Motor neuron (in vitro differentiated cells): ENCODE results near the gene ZBTB38. TPM values are rescaled to one million over a fixed set of nuclear protein-coding genes. Genes with fewer than 3 reads are reported as not detected.
A peak's percentile ranks its signal among the peaks of the same experiment; 100 is the strongest.

Experiments used
- ATAC-seq, 8 experiments: fragments of 200-7000 bp; cut with Tn5 transposase; replicated peaks in 6 of 8; 2 replicates each; pipeline ENCODE4 v1.8.0; 2021; ENCODE audit warnings: mild to moderate bottlenecking in 8 of 8, moderate library complexity in 8 of 8
- H3K27ac ChIP-seq, 2 donors: fragments of 250-450 bp; sonication (Bioruptor Pico); 2 replicates each; pipeline ENCODE4 v1.9.0; 2021; ENCODE audit warnings: antibody characterized with exemption in 2 of 2, mild to moderate bottlenecking in 2 of 2, moderate library complexity in 1 of 2
- H3K4me1 ChIP-seq, 2 donors: fragments of 250-450 bp; sonication (Bioruptor Pico); replicated peaks in 1 of 2; 2 replicates each; pipeline ENCODE4 v1.6.1; 2021; ENCODE audit warnings: antibody characterized with exemption in 2 of 2, mild to moderate bottlenecking in 2 of 2, moderate library complexity in 1 of 2
- H3K4me3 ChIP-seq, 5 donors: fragments of 250-450 bp; sonication (Bioruptor Pico); 2 replicates each; pipeline ENCODE4 v1.9.0; 2021; ENCODE audit warnings: antibody characterized with exemption in 5 of 5, mild to moderate bottlenecking in 5 of 5, moderate library complexity in 4 of 5
- WGBS, 10 experiments: fragments of 450-650 bp; shearing (Covaris generic); methylation state at CpG; one replicate each; pipeline ENCODE4 v1.0.0; 2022; 5-methylcytosine and 5-hydroxymethylcytosine counted together
- in situ Hi-C, 9 experiments: fragments of 400-800 bp; cut with MboI; loops; one replicate each; pipeline ENCODE4 v1.15.0; 2021; ENCODE audit warnings: low sequenced_read_pairs in 9 of 9, low pct_unique_long_range_greater_than_20kb in 2 of 9; ENCODE audit not compliant: unreplicated experiment in 9 of 9
- total RNA-seq, 8 experiments: library from RNA; unstranded; fragments of 300-600 nt; gene quantifications; 2 replicates each; pipeline versions ENCODE4 v1.2.3 to v1.2.4, GENCODE V29; 2022

ZBTB38 gene
- total RNA-seq, 8 experiments from 2014 or later, result 11.4 to 87.6 (median 30.9) TPM

DNA sequence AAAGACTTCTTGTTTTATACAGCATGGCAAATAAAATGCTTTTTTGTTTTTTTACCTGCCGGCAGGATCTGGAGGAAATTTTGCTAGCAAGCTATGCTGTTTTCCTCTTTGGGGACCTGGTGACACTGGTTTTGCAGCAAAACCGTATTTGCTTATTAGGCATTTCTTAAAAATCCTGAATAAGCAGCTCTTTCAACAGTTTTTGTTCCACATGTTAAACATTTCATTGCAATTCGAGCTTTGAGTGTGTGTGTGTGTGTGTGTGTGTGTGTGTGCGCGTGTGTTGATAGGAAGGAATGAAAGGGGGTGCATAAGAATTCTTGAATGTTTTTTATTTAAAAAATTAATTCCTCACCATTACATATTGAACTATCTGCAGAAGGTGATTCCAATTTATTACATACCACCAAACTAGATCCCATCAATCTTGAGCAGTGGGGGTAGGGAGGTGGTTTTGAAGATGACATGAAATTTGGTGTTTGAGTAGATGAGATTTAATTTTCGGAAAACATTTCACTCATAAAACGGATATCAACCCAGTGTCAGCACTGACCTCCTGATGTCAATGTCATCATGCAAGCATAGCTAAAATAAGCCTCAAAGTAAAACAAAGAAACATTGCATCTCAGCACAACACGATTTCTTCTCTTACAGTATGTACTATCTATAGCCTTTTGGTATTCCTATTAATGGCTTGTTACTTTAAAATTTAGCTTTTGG is 17.3 kb downstream of the ZBTB38 start:
- in situ Hi-C loops, result no loop called here
- Histone ChIP-seq H3K27ac (peak overlapping the region; percentile 87 to 94), H3K4me3 (peak overlapping the region; percentile 30 to 47 (median 42)), H3K4me1 (peaks cover 59 to 64% of the 10 kb centered on the region in 2 donors)
- no peak for ATAC-seq
- WGBS, 10 experiments, result 18 to 100% (median 65%) methylated on average over 1 to 8 of the region's 8 CpGs

DNA sequence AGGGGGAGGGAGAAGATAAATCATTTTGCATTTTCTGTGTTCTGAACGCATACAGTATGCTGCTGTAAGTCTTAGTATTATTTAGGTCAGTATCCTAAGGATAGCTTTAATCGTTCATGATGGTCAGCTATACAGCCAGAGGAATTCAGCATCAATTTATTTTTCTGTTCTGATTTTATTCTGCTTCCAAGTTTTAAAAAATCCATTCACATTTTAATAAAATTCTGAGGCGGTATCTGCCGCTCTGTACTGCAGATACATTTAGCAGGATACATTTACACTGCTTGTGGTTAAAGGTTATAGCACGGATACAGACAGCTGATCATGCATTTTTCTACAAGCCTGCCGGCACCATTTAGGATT is 17.8 kb downstream of the ZBTB38 start:
- peak overlapping the region; percentile 87 to 94 for H3K27ac ChIP-seq
- H3K4me1 ChIP-seq, result peaks cover 60 to 64% of the 10 kb centered on the region in 2 donors
- peak overlapping the region; percentile 30 to 47 (median 42) for H3K4me3 ChIP-seq
- in situ Hi-C loops, result no loop called here
- ATAC-seq, result no peak
- WGBS, 10 experiments, result 2 to 100% (median 75%) methylated on average over 4 to 6 of the region's 6 CpGs

DNA sequence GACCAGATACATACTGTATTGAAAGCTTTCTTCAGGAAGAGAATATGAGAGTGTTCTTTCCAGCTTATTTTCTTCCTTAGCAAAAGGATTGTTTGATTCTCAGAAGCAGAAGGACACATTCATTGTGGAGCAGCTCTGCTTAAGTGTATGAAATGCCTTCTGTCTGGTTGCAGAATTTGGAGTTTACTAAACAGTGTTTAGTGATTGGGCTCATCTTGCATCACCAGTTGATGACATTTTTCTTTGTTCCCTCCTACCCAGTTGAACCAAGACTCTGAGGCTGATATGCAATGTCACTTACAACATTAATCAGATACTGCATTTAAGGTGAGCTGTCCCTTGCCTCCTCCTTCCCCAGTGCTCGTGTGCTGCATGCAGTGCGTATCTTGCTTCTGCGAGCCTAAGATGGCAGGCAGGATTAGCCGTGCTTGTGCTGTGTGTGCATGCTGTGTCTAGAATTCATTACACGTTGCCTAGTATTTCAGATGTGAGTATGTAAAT is 18.4 kb downstream of the ZBTB38 start:
- Histone ChIP-seq H3K4me3 (peak overlapping the region; percentile 30 to 47 (median 42)), H3K4me1 (peaks cover 64 to 66% of the 10 kb centered on the region in 2 donors), H3K27ac (peak overlapping the region; percentile 87 to 94)
- peak; percentile 13 to 94 (median 84) for ATAC-seq
- in situ Hi-C loops, result no loop called here
- 0 to 80% (median 34%) methylated on average over 1 to 5 of the region's 5 CpGs; no CpG with 5 or more reads in 1 of the 10 experiments for WGBS, 10 experiments

DNA sequence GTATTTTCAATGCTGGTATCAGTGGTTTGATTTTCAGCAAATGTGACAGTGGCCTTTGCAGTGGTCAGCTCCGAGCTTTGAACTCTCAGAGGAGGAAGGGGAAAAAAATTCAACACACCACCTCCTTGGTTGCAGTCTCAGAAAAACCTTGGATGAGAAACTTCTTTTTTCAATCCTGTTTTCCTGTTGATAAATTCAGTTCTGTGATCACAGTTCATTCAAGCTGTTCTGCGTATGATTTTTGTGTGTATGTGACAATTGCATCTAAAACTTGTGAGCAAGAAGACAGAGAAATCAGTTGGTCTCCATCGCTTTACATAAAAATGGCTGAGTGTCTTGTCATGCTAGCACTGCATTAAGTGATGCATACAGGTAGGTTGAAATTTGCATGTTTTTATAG is 19.2 kb downstream of the ZBTB38 start:
- in situ Hi-C loops, result no loop called here
- peaks cover 65 to 74% of the 10 kb centered on the region in 2 donors for H3K4me1 ChIP-seq
- peak overlapping the region; percentile 87 to 94 for H3K27ac ChIP-seq
- no peak for ATAC-seq
- 66 to 100% (median 90%) methylated on average over 1 to 3 of the region's 3 CpGs; no CpG with 5 or more reads in 1 of the 10 experiments for WGBS, 10 experiments
- H3K4me3 ChIP-seq, result peak overlapping the region; percentile 30 to 47 (median 42)

DNA sequence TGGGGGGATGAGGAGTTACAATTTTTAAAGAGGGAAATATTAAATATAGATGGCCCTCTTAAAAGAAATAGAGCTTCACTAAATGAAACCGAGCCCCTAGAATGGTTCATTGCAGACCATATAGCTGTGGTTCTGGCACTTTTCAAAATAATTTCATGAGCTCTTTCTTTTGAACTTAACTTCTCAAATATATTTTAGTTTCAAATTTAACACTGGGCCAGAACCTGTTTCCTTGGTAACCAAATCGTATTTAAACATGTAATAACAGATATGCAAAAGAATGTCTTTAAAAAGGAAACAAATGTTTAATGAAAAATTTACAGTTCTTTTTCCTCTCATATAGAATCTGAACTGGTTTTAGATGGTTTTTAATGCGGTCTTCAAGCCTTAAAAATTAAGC is 20.1 kb downstream of the ZBTB38 start:
- H3K4me3 ChIP-seq, result peak overlapping the region; percentile 6 to 47 (median 42)
- in situ Hi-C loops, result no loop called here
- 17 to 94% (median 68%) methylated on average over 1 to 3 of the region's 3 CpGs for WGBS, 10 experiments
- ATAC-seq, result no peak
- H3K27ac ChIP-seq, result peak overlapping the region in 1 of 2 donors; percentile 22
- H3K4me1 ChIP-seq, result peaks cover 71 to 81% of the 10 kb centered on the region in 2 donors

DNA sequence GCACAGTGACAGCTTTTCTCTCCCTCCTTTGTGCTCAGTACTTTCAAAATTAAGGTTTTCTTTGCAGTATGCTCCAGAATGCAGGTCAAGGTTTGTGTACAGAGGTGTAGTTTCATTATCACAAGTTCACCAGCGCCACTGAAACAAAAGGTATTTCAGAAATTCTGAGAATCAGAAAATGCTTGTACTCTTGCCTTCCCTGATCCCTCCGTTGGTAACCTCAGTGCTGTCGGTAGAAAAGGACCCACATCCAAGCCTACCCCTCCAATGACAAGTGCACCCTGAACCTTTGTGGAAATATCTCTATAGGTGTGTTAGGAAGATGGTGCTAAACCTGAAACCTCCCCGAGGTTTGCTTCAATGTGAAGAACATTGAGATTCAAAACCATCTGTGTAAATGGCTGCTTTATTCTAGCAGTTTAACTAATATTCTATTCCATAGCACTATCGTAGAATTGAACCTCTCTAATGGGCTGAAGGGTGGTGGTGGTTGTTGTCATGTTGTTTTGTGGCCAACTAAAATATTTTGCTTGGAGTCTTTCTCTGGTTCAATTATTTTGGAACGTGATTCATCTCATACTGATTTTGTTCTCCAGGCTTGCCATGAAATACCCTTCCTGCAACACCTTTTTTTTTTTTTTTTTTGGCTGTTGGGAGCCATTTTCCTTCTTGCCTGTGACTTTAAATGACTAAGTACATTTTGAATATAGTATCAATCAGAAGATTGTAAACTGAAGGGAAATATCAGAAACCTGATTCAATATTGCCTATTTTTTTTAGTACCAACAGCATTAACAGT is 20.7 kb downstream of the ZBTB38 start:
- H3K27ac ChIP-seq, result peak overlapping the region in 1 of 2 donors; percentile 22
- ATAC-seq, result no peak
- H3K4me3 ChIP-seq, result peak overlapping the region; percentile 6 to 47 (median 42)
- in situ Hi-C loops, result no loop called here
- peaks cover 70 to 78% of the 10 kb centered on the region in 2 donors for H3K4me1 ChIP-seq
- WGBS, 10 experiments, result 19 to 100% (median 88%) methylated on average over 2 to 6 of the region's 6 CpGs

DNA sequence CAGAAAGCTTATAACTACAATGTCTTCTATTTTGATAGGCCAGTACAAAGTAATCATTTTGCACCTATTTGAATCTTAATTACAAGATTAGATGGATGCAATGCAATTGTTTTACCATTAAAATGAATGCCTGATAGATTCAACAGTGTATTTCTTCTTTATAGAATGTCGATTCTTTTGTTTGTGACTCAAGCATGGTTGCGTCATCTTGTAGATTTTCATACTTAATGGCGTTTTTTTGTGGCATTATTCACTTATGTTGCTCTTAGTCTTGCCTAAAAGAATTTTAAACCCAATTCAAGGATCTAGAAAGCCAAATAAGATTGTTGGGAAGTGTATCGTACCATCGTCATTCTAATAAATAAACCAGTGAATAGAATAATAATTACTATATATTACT is 21.4 kb downstream of the ZBTB38 start:
- in situ Hi-C loops, result no loop called here
- Histone ChIP-seq H3K27ac (no peak overlapping the region), H3K4me3 (peak overlapping the region in 4 of 5 donors; percentile 34 to 47 (median 44)), H3K4me1 (peaks cover 63 to 72% of the 10 kb centered on the region in 2 donors)
- ATAC-seq, result no peak
- WGBS, 10 experiments, result 67 to 100% (median 90%) methylated on average over 1 to 5 of the region's 5 CpGs

DNA sequence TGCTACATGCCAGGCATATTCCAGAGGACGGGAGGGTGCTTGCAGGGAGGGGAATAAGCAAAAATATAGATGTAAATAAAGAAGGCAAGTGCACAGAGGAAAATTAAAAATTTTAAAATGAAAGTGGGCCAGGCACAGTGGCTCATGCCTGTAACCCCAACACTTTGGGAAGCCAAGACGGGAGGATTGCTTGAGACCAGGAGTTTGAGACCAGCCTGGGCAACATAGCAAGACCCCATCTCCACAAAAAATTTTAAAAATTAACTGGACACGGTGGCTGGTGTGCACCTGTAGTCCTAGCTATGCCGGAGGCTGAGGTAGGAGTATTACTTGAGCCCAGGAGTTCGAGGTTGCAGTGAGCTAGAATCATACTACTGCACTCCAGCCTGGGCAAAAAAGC is 22.4 kb downstream of the ZBTB38 start:
- Histone ChIP-seq H3K27ac (no peak overlapping the region), H3K4me1 (peaks cover 52 to 61% of the 10 kb centered on the region in 2 donors), H3K4me3 (no peak overlapping the region)
- in situ Hi-C loops, result no loop called here
- ATAC-seq, result no peak
- 50 to 100% (median 100%) methylated on average over 1 to 5 of the region's 5 CpGs; no CpG with 5 or more reads in 1 of the 10 experiments for WGBS, 10 experiments

DNA sequence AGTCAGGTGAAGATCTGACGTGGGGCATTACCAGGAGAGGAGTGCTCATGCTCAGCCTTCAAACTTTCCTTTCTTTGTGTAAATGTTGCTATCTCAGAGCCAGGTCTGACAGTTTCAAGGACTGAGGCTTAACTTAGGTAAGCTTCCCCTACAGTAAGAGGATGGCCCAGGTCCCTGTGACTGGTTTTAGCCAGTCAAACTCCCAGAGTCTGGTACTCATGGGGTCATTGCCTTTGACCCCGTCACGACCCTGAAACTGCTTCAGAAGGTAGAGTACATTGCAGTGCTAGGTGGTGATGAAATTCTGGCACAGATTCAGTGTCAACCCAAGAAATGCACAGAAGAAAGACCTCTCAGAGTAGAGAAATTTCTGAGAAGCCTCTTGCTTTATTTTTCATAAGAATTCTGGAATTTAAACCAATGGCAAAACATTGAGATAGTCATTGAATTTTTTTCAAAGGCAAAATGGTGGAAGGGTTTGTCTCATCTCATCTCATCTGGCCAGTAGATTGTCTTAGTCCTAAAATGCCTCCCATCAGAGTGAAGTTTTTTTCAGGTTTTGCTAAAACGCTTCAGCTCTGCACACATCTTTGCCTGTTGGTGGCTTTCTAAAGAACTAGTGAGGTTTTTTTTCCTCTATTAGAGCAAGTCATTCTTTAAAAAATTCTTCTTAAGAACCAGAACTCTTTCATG is 23.1 kb downstream of the ZBTB38 start:
- WGBS, 10 experiments, result 40 to 100% (median 84%) methylated on average over 1 to 4 of the region's 4 CpGs; no CpG with 5 or more reads in 1 of the 10 experiments
- Histone ChIP-seq H3K4me1 (peaks cover 48 to 54% of the 10 kb centered on the region in 2 donors), H3K27ac (peak overlapping the region in 1 of 2 donors; percentile 25), H3K4me3 (no peak overlapping the region)
- in situ Hi-C loops, result no loop called here
- ATAC-seq, result no peak

DNA sequence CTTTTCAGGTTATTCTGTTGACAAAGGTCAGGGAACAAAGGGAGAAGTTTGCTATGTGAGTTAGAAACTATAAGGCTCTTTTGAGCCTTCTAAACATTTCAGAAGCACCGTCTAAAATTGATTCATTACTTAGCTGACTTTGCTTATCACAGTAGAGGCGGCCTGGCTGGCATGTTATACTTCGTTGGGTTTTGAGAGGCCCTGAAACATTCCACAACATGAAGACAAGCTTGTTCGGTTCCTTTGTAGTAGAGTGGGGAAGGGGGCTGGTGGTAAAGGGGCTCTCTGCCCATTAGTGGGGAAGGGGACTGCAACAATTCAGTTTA is 23.6 kb downstream of the ZBTB38 start:
- in situ Hi-C loops, result no loop called here
- peak in 1 of 8 experiments; percentile 8 for ATAC-seq
- Histone ChIP-seq H3K4me3 (no peak overlapping the region), H3K4me1 (peaks cover 47 to 50% of the 10 kb centered on the region in 2 donors), H3K27ac (peak overlapping the region in 1 of 2 donors; percentile 25)
- 6 to 100% (median 38%) methylated on average over 1 to 3 of the region's 4 CpGs; no CpG with 5 or more reads in 2 of the 10 experiments for WGBS, 10 experiments

DNA sequence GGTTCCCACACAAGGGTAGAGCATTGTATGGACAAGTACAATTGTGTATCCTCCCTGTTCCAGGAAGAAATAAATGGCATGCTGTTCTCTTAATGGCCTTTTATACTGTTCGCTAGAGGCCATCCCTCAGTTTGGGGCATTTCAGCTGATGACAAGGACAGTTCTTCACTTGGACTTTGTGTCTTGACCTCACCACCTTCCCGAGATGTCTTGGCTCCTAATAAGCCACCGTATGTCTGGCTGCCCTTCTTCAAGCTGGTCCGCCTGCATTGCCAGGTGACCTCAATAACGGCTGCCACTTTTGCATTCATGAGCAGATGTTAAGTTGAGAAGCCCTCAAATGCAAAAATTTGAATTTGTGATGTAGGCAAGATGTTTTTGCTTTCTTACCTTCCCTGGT is 24.1 kb downstream of the ZBTB38 start:
- no peak overlapping the region for H3K4me3 ChIP-seq
- in situ Hi-C loops, result no loop called here
- H3K4me1 ChIP-seq, result peaks cover 42 to 46% of the 10 kb centered on the region in 2 donors
- ATAC-seq, result no peak
- 10 to 100% (median 57%) methylated on average over 1 to 5 of the region's 5 CpGs; no CpG with 5 or more reads in 3 of the 10 experiments for WGBS, 10 experiments
- H3K27ac ChIP-seq, result peak overlapping the region in 1 of 2 donors; percentile 25

DNA sequence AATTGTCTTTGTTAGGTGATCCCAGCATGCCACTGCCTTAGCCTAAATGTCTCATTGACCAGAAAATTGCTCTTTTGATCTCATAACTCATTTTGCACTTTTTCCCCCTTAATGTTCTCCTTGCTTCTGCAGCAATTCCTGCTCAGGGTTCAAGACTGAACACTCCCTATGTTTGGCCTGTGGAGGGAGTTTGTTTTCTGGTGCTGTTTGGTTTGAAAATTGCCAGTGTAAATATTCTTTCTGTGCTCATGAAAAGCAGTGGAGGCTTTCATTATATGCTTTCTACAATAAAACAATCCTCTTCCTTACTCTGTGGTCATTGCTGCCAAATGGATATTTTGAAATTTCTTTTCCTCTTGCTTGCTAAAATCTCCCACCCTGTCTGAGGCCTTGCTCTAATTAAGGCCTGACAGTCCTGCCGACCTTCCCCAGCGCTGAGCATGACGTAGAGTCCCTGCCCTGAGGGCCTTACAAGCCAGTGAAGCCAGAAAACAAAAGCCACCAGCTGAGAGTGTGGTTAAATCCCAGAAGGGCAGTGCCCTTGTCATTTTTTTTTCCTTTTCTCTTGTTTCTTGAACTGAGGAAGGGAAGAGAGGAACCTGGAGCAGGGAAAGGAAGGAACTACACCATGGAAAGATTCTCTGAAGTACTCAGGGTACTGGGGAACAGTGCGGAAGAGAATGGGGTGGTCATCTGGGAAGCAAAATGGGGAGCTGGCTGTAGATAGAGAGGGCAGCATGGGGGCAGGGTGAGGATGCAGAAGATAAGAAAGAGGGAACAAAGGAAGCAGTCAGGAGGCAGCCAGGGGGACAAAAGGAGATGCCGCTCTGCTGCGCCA is 24.8 kb downstream of the ZBTB38 start:
- Histone ChIP-seq H3K27ac (peak overlapping the region; percentile 25 to 69), H3K4me1 (peaks cover 35 to 39% of the 10 kb centered on the region in 2 donors), H3K4me3 (no peak overlapping the region)
- in situ Hi-C loops, result no loop called here
- ATAC-seq, result peak; percentile 93 to 97 (median 96)
- WGBS, 10 experiments, result 9 to 100% (median 58%) methylated on average over 3 to 6 of the region's 6 CpGs; no CpG with 5 or more reads in 1 of the 10 experiments
